Activated T-cell treated with anti-CD3 and anti-CD28 coated beads, Interleukin-2, amount 50 U/mL, for 72 hours (primary cell): ENCODE data around the gene CAMTA1. TPM values are rescaled to one million over a fixed set of nuclear protein-coding genes. Genes with fewer than 3 reads are reported as not detected.

Source experiments
- ATAC-seq, 2 donors: fragments of 150-1000 bp; cut with Tn5 transposase; replicated peaks in 1 of 2; 2 replicates each; pipeline ENCODE4 v1.10.0; 2021; ENCODE audit warnings: moderate library complexity in 2 of 2, mild to moderate bottlenecking in 1 of 2
- DNase-seq, 2 donors: peaks; one replicate each; pipeline ENCODE4 v3.0.0; 2021 to 2022; ENCODE audit warnings: mixed read lengths in 1 of 2
- H3K27ac Mint-ChIP-seq: one replicate; pipeline ENCODE4 v1.8.0; 2022; ENCODE audit warnings: mild to moderate bottlenecking, moderate library complexity, mixed read lengths
- H3K27me3 Mint-ChIP-seq: one replicate; pipeline ENCODE4 v1.8.0; 2022; ENCODE audit warnings: low read depth, mixed read lengths
- H3K36me3 Mint-ChIP-seq, 2 donors: one replicate each; pipeline ENCODE4 v1.8.0; 2022; ENCODE audit warnings: mixed read lengths in 2 of 2, mild to moderate bottlenecking in 1 of 2; ENCODE audit not compliant: insufficient read depth in 2 of 2
- H3K4me1 Mint-ChIP-seq: one replicate; pipeline ENCODE4 v1.8.0; 2022; ENCODE audit warnings: low read depth, mixed read lengths
- H3K4me3 Mint-ChIP-seq, 2 donors: one replicate each; pipeline ENCODE4 v1.8.0; 2022; ENCODE audit warnings: mild to moderate bottlenecking in 2 of 2, mixed read lengths in 2 of 2, moderate library complexity in 2 of 2
- H3K9me3 Mint-ChIP-seq, 2 donors: one replicate each; pipeline ENCODE4 v1.8.0; 2022; ENCODE audit warnings: mixed read lengths in 2 of 2
- total RNA-seq, 2 donors: library from RNA; stranded (reverse); gene quantifications; one replicate each; pipeline ENCODE4 v1.2.3, GENCODE V29; 2022

CAMTA1 gene
- total RNA-seq, 2 donors from 2014 or later = 47.8 to 63.3 TPM

DNA sequence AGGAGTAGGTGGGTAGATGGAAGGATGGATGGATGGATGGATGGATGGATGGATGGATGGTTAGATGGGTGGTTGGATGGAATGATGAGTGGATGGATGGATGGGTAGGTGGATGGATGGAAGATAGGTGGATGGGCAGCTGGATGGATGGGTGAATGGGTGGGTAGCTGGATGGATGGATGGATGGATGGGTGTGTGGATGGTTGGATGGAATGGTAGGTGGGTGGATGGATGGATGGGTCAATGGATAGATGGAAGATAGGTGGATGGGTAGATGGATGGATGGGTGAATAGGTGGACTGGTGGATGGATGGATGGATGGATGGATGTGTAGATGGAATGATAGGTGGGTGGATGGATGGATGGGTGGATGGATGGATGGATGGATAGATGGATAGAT is 821.8 kb downstream of the CAMTA1 start:
- Mint-ChIP-seq H3K9me3 (no peaks in the 10 kb centered on the region), H3K27ac (no peak overlapping the region), H3K36me3 (no peaks in the 10 kb centered on the region), H3K27me3 (peaks cover 24% of the 10 kb centered on the region), H3K4me1 (no peaks in the 10 kb centered on the region), H3K4me3 (no peak overlapping the region)
- DNase-seq = no peak
- ATAC-seq = no peak

DNA sequence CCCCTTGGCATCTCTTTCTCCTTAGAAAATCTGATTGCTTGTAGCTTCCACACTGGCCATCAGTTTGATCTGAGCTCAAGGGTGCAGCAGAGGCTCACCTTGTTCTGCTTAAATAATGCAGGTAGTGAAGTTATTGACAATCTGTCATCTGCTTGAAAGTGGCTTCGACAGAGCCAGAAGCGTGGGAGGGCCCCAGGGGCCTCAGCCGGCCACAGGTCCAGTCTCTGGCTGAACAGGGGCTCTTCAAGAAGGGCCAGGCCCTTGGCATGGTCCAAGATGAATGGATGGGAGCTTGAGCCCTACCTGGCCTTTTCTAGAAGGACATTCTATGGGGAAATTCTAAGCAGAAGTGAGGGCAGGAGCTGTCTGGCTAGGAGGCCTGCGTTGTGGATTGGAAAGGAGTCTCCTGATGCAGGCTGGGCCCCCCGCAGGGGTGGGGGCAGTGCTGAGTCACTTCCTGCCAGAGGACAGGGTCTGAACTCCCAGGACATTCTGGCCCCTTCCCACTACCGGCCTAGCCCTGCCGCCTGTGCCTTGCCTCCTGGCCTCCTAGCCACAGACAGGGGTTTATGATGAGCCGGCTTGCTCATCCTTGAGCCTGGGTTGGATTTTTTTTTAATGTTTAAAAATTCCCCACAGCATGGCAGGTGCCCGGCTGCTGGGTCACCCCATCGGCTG is 823.5 kb downstream of the CAMTA1 start:
- H3K4me3 Mint-ChIP-seq = no peak overlapping the region
- DNase-seq (no peak), ATAC-seq (no peak)
- H3K27ac Mint-ChIP-seq = no peak overlapping the region
- H3K36me3 Mint-ChIP-seq = no peaks in the 10 kb centered on the region
- no peaks in the 10 kb centered on the region for H3K9me3 Mint-ChIP-seq
- H3K27me3 Mint-ChIP-seq = peaks cover 24% of the 10 kb centered on the region
- H3K4me1 Mint-ChIP-seq = no peaks in the 10 kb centered on the region

DNA sequence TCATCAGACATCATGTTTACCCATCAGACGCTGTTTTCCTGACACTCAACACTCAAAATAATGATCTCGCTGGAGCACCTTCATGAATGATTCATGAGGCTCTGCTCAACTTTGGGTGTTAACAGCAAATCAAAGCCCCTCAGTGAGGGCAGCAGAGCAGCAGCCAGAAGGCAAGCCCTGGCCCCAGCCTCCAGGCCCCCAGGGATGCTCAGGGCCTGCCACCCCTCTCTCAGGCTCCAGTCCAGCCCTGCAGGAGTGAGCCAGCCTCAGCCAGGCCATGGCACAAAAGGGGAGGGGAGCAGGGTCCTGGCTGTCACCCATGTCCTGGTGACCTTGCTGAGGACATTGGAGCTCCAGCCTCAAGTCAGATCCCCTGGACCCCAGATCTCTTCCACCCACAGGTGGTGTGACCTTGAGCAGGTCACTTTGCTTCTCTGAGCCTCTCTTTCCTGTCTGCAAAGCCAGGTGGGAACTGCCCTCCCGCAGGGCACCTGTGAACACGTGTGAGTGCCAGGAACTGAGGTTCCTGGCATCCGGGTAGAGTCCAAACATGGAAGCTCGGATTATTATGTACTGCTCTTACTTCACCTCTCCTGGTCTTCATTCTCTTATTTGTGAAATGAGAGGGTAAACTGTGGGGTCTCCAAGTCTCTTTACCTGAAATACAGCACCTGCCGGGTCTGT is 824.2 kb downstream of the CAMTA1 start:
- Mint-ChIP-seq H3K36me3 (no peaks in the 10 kb centered on the region), H3K27me3 (peaks cover 19% of the 10 kb centered on the region), H3K4me1 (no peaks in the 10 kb centered on the region), H3K4me3 (no peak overlapping the region), H3K9me3 (no peaks in the 10 kb centered on the region), H3K27ac (no peak overlapping the region)
- ATAC-seq (no peak), DNase-seq (no peak)

DNA sequence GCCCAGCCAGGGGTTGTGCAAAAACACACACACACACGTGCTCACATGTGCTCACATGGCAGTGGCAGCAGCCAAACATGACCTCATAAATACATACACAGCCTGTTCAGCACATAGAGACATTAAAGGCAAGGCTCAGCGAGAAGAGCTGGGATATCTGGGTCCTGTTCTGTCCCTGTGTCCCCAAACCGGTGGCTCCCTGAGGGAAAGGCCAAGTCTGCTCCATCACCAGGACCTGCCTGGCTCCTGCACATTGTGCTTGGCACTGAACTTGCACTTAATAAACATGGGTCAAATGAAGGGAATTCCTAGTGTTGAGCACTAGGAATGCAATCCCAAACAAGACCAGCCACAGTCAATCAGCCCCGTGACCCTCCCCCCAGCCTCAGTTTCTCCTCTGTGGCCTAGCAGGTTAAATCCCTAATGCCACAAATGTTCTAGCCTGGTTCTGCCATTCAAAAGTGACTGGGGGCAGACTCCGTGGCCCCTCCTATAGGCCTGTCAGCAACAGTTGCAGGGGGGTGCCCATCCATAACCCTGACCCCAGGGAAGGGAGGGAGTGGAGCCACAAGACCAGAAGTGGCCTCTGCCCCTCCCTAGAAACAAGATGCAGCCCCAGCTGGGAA is 825.0 kb downstream of the CAMTA1 start:
- H3K27me3 Mint-ChIP-seq = peaks cover 14% of the 10 kb centered on the region
- H3K9me3 Mint-ChIP-seq = no peaks in the 10 kb centered on the region
- no peaks in the 10 kb centered on the region for H3K36me3 Mint-ChIP-seq
- no peak overlapping the region for H3K4me3 Mint-ChIP-seq
- H3K4me1 Mint-ChIP-seq = no peaks in the 10 kb centered on the region
- DNase-seq (no peak), ATAC-seq (no peak)
- H3K27ac Mint-ChIP-seq = no peak overlapping the region

DNA sequence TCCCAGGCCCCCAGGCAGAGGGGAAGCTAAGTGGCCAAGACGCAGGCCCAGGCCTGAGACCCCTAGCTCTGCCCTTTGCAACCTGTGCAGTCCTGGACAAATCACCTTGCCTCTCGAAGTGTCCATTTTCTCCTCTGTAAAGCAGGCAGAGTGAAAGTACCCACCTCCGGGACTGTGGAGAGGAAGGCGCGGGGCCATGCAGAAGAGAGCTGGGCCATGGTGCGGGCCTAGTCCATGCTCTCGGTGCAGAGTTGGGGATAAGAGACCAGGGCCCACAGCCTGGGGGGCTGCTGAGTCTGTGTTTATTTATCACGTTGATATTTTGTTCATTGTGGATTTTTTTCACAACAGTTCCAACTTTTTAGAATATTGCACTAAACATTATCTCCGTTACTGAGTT is 825.7 kb downstream of the CAMTA1 start:
- H3K4me1 Mint-ChIP-seq = no peaks in the 10 kb centered on the region
- H3K27ac Mint-ChIP-seq = no peak overlapping the region
- no peak overlapping the region for H3K4me3 Mint-ChIP-seq
- peaks cover 14% of the 10 kb centered on the region for H3K27me3 Mint-ChIP-seq
- no peaks in the 10 kb centered on the region for H3K9me3 Mint-ChIP-seq
- H3K36me3 Mint-ChIP-seq = no peaks in the 10 kb centered on the region
- ATAC-seq (no peak), DNase-seq (no peak)

DNA sequence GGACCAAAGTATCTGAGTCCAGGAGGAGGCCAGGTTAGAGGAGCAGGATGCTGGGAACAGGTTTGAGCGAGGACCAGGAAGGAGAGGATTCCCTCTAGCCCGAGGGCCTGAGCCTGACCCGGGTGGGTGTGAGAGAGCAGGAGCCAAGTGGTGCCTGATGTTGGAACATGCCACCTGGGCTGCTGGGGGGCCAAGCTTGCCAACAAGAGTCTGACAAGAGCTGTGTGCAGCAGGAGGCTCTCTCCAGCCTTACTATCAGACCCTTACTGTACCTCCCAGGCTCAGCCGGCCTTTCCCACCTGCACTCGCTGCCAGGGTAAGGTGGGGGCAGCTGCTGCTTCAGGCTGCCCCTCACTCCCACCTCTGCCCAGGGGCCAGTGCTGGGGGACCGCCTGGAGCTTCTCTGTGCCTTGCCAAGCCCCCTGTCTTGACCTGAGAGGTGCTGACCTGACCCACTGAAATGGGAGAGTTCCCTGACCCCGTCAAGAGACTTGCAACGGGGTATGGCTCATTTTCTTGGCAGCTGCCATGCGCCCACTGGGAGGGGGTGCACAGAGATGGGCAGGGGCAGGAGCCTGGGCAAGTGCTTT is 826.3 kb downstream of the CAMTA1 start:
- DNase-seq = no peak
- peaks cover 13% of the 10 kb centered on the region for H3K27me3 Mint-ChIP-seq

DNA sequence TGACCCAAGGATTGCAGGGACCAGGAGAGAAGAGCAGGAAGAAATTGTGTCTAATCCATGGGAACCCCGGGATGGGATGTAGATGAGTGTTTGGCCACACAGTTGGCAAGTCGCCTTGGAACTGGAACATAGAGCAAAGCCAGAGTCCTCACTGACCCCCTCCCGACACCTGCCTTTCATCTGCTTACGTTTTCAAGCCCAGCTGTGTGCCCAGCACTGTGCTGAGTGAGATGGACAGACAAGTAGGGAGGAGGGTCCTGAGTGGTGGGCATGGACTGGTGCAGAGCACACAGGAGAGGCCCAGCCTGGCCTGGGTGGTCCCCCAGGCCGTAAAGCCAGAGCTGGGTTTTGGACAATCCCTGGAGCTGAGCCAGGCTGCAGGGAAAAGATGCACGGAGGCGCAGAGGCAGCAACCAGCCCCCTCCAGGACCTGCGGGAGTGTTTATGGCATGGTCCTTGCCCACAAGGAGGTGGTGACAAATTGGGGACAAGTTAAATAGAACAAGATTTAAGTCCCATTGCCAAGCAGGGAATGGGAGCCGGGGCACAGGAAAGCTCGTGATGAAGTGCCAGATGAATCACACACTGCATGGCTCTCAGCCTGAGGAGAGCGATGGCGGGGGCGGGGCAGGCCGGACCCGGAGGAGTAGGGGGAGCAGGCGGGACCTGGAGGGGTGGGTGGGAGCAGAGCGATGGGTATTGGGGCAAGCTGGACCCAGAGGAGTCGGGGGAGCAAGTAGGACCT is 828.0 kb downstream of the CAMTA1 start:
- Mint-ChIP-seq H3K36me3 (no peaks in the 10 kb centered on the region), H3K4me3 (no peak overlapping the region), H3K4me1 (no peaks in the 10 kb centered on the region), H3K9me3 (no peaks in the 10 kb centered on the region), H3K27ac (no peak overlapping the region), H3K27me3 (peaks cover 4% of the 10 kb centered on the region)
- ATAC-seq (no peak), DNase-seq (no peak)

More for the DNA sequence above, 826.3 kb downstream of the CAMTA1 start:
- Mint-ChIP-seq H3K36me3 (no peaks in the 10 kb centered on the region), H3K4me1 (no peaks in the 10 kb centered on the region), H3K4me3 (no peak overlapping the region), H3K27ac (no peak overlapping the region), H3K9me3 (no peaks in the 10 kb centered on the region)
- no peak for ATAC-seq

DNA sequence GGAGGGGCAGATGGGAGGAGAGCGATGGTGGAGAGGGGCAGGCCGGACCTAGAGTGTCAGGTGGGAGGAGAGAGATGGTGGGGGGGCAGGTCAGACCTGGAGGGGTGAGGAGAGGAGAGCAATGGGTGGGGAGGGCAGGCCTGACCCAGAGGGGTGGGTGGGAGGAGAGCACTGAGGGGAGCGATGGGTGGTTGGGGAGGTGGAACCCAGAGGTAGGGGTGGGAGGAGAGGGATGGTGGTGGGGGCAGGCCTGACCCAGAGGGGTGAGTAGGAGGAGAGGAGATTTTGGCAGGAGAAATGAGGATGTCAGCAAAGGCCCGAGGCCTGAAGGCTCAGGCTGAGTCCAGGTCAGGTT is 828.6 kb downstream of the CAMTA1 start:
- Mint-ChIP-seq H3K36me3 (no peaks in the 10 kb centered on the region), H3K27ac (no peak overlapping the region), H3K27me3 (peaks cover 5% of the 10 kb centered on the region), H3K4me1 (no peaks in the 10 kb centered on the region), H3K4me3 (no peak overlapping the region), H3K9me3 (no peaks in the 10 kb centered on the region)
- DNase-seq (no peak), ATAC-seq (no peak)

DNA sequence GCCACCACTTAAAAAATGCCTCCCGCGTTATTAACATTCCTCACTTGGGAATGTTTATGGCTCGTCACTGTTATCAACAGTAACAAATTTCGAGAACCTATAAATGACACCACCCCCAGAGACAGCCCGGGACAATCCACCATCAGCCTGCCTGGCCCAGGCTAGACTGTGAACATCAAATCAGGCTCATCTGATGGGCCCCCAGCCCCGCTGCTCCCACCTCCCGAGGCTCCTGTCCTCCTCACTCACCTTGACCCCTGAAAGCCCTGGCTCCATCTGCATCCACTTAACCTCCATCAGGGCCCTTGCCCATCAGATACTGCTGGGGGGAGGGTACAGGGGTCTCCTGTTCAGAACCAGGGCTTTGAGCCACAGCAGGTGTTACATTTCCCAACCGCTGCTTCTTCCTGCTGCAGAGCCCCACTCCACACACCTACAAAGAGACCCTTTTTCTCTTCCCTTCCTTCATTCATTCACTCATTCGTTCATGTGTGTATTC is 829.4 kb downstream of the CAMTA1 start:
- Mint-ChIP-seq H3K9me3 (no peaks in the 10 kb centered on the region), H3K4me1 (no peaks in the 10 kb centered on the region), H3K27ac (no peak overlapping the region), H3K4me3 (no peak overlapping the region), H3K27me3 (peaks cover 10% of the 10 kb centered on the region), H3K36me3 (no peaks in the 10 kb centered on the region)
- ATAC-seq (no peak), DNase-seq (no peak)

DNA sequence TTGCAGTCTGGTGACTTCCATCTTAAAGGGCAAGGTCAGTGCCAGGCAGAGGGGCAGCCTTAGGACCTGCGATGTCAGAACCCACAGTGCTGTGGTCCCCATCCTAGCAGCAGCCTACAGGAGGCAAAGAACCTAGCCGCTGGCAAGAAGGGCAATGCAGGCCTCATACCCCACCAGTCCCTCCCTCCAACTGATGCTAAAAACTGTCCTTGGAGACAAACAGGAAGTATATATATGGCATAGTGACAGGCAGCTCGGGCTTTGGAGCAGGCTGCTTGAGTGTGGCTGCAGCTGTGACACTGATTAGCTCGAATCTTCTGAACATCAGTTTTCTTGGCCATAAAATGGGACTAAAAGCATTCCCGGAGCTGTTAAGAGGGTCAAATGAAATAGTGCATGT is 829.9 kb downstream of the CAMTA1 start:
- no peak for DNase-seq
- Mint-ChIP-seq H3K27ac (no peak overlapping the region), H3K4me1 (no peaks in the 10 kb centered on the region), H3K36me3 (no peaks in the 10 kb centered on the region), H3K27me3 (peaks cover 12% of the 10 kb centered on the region), H3K4me3 (no peak overlapping the region), H3K9me3 (no peaks in the 10 kb centered on the region)
- ATAC-seq = no peak

DNA sequence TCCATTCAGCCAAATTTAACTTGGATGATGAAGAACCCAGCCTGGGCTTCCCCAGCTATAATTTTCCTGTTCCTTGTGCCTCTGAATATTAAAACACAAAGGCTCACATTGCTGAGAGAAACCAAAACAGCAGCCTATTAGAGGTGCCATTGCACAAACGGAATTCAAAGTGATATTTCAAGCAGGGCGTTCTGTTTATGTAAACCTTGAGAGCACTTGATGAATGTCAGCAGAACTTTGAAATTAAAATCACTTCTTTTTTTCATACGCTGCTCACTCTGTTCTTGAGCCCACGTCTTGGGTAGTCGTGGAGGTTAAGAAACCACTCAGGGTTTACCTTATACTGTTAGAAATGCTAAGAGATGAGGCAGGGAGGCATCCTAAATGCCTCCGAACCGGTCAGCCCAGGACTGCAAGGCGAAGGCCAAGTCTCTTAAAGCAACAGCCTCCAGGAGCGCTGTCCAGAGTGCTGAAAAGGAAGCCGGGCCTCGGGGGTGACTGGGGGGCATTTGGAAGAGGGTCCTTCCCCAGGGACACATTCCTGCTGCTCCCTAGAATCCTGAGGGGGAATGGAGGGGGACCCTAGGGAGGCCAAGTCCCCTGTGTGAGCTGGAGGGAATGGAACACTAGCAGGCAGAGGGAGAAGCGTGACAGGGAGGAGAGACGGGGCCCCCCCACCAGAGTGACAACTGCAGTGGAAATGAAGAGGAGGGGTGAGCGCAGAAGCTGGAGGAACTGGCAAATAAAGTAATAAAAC is 831.0 kb downstream of the CAMTA1 start:
- Mint-ChIP-seq H3K4me1 (no peaks in the 10 kb centered on the region), H3K9me3 (no peaks in the 10 kb centered on the region), H3K27me3 (peaks cover 21% of the 10 kb centered on the region), H3K4me3 (no peak overlapping the region), H3K27ac (no peak overlapping the region), H3K36me3 (no peaks in the 10 kb centered on the region)
- ATAC-seq (no peak), DNase-seq (peak; percentile 6 to 9)

DNA sequence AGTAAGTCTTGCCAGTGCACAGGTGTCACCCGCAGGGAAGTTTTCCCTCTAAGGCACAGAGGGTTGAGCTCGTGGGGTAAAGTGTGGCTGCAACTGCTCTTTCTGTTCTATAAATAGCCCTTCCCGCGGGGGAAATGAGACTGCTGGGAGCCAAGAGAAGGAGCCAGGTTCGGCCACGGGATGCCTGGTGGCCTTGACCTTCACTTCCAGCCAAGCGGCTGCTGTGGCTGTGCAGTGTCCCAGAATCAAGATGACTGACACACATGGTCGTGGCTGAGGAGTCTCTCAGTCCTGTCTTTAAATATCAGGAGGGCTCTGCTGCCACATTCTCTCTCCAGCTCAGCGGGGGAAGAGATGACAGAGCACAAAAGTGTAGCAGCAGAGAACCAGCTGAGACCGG is 831.7 kb downstream of the CAMTA1 start:
- Mint-ChIP-seq H3K27ac (no peak overlapping the region), H3K9me3 (no peaks in the 10 kb centered on the region), H3K36me3 (no peaks in the 10 kb centered on the region), H3K4me3 (no peak overlapping the region), H3K4me1 (no peaks in the 10 kb centered on the region), H3K27me3 (peaks cover 21% of the 10 kb centered on the region)
- DNase-seq = no peak
- no peak for ATAC-seq
